HFF-Myc (cell line): Measurements from ENCODE around the gene S100A10.

Experiments
- DNase-seq: peaks from one replicate; pipeline ENCODE4 v3.0.0-alpha.2; 2011; ENCODE audit warnings: low read depth; ENCODE audit errors: extremely low read depth
- H3K4me3 ChIP-seq: replicated peaks from 2 replicates; pipeline ENCODE4 v1.5.1; 2011; ENCODE audit warnings: low read depth, mild to moderate bottlenecking, control low read depth, low read length
- CTCF ChIP-seq: IDR thresholded peaks from 2 replicates; pipeline ENCODE4 v1.5.1; 2012; ENCODE audit warnings: mild to moderate bottlenecking, low read depth, low read length, control low read depth; ENCODE audit errors: missing control alignments

S100A10 gene

GRCh38 chr1:151989211-151989862 lies 4.3 kb downstream of the S100A10 start:
- peak overlapping the region; percentile 92 for H3K4me3 ChIP-seq
- peak; percentile 69 for DNase-seq

GRCh38 chr1:151988405-151988923 lies 5.2 kb downstream of the S100A10 start:
- H3K4me3 ChIP-seq, result peak overlapping the region; percentile 92
- DNase-seq, result peak; percentile 89

More at GRCh38 chr1:151989211-151989862, 4.3 kb downstream of the S100A10 start:
- no peak for TF ChIP-seq CTCF

GRCh38 chr1:151986501-151987190 lies 7.0 kb downstream of the S100A10 start:
- no peak for TF ChIP-seq CTCF
- DNase-seq, result no peak
- no peak overlapping the region for H3K4me3 ChIP-seq

More at GRCh38 chr1:151988405-151988923, 5.2 kb downstream of the S100A10 start:
- no peak for TF ChIP-seq CTCF

GRCh38 chr1:151985768-151986167 lies 7.9 kb downstream of the S100A10 start:
- TF ChIP-seq CTCF, result no peak
- DNase-seq, result no peak
- H3K4me3 ChIP-seq, result no peak overlapping the region

- no peak for DNase-seq
- TF ChIP-seq CTCF, result no peak
- no peak overlapping the region for H3K4me3 ChIP-seq
Observed at GRCh38 chr1:151985270-151985669, 8.4 kb downstream of the S100A10 start.

GRCh38 chr1:151984313-151984956 lies 9.2 kb downstream of the S100A10 start:
- no peak overlapping the region for H3K4me3 ChIP-seq
- TF ChIP-seq CTCF, result no peak
- DNase-seq, result no peak
